Central memory CD8-positive, alpha-beta T cell (primary cell): ENCODE data around the gene OR2A2.

ENCODE experiments used
- ATAC-seq: fragments of 150-1000 bp; cut with Tn5 transposase; replicated peaks from 2 replicates; pipeline ENCODE4 v1.10.0; 2022; ENCODE audit warnings: mild to moderate bottlenecking, moderate FRiP score, moderate number of reproducible peaks; ENCODE audit not compliant: poor library complexity, severe bottlenecking; ENCODE audit errors: extremely low read depth
- DNase-seq, 2 donors: peaks; one replicate each; pipeline ENCODE4 v3.0.0; 2021; ENCODE audit warnings: low spot score in 2 of 2
- H3K27ac Mint-ChIP-seq: one replicate; pipeline ENCODE4 v1.8.0; 2022; ENCODE audit warnings: low read depth, mild to moderate bottlenecking, moderate library complexity, mixed read lengths
- H3K27me3 Mint-ChIP-seq: one replicate; pipeline ENCODE4 v1.8.0; 2022; ENCODE audit warnings: mixed read lengths
- H3K36me3 Mint-ChIP-seq: one replicate; pipeline ENCODE4 v1.8.0; 2022; ENCODE audit warnings: mild to moderate bottlenecking, moderate library complexity, mixed read lengths; ENCODE audit not compliant: insufficient read depth
- H3K4me1 Mint-ChIP-seq: one replicate; pipeline ENCODE4 v1.8.0; 2022; ENCODE audit warnings: mixed read lengths
- H3K4me3 Mint-ChIP-seq: one replicate; pipeline ENCODE4 v1.8.0; 2022; ENCODE audit warnings: mild to moderate bottlenecking, moderate library complexity, mixed read lengths
- H3K9me3 Mint-ChIP-seq: one replicate; pipeline ENCODE4 v1.8.0; 2022; ENCODE audit warnings: mixed read lengths

OR2A2 gene, protein sequence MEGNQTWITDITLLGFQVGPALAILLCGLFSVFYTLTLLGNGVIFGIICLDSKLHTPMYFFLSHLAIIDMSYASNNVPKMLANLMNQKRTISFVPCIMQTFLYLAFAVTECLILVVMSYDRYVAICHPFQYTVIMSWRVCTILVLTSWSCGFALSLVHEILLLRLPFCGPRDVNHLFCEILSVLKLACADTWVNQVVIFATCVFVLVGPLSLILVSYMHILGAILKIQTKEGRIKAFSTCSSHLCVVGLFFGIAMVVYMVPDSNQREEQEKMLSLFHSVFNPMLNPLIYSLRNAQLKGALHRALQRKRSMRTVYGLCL

DNA sequence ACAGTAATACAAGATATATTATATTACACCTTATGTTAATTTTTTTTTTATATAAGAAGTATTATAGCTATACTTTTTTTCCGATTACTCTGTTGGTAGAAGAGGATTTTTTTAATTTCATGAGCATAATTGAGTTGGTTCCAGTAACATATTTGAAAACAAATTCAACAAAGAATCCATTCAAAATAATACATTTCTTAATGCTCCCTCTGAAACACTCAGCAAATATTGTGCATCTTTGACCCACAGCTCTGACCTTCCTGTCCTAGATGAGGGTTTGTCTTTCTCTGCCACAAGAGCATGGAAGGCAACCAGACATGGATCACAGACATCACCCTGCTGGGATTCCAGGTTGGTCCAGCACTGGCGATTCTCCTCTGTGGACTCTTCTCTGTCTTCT lies at the start of gene OR2A2:
OR2A2 (plus strand) TSS at position 301 of the 400 bp plus-strand sequence; CDS start at position 301, 0 bp downstream.
- ATAC-seq (no peak), DNase-seq (no peak)
- peaks cover 2% of the 10 kb centered on the region for H3K36me3 Mint-ChIP-seq
- no peaks in the 10 kb centered on the region for H3K9me3 Mint-ChIP-seq
- no peak within 1 kb of the TSS for H3K27ac Mint-ChIP-seq
- no peaks in the 10 kb centered on the region for H3K4me1 Mint-ChIP-seq
- H3K4me3 Mint-ChIP-seq = no peak within 1 kb of the TSS
- peaks cover 62% of the 10 kb centered on the region for H3K27me3 Mint-ChIP-seq

DNA sequence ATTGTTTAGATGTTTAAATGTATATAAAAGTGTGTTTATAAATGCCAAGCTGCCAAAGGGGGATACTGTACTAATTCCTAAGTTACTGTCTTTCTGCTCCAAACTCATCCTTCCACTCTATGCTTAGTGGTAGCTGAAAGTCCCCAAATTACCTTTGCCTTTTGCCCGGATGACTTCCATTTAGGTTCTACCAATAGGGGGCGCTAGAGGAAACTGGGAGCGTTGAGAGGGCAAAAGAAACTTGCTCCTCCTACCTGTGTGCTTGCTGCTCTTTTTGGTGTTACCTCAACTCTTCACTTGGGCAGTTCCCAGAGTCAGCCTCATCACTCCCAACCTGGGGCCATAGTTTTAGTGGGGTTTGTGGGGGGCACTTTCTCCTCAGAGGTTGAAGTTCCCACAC lies 45.7 kb upstream of the OR2A2 start:
- ATAC-seq (no peak), DNase-seq (no peak)
- Mint-ChIP-seq H3K27me3 (peaks cover 83% of the 10 kb centered on the region), H3K4me1 (no peaks in the 10 kb centered on the region), H3K4me3 (no peak overlapping the region), H3K9me3 (peaks cover 5% of the 10 kb centered on the region), H3K27ac (no peak overlapping the region), H3K36me3 (no peaks in the 10 kb centered on the region)

DNA sequence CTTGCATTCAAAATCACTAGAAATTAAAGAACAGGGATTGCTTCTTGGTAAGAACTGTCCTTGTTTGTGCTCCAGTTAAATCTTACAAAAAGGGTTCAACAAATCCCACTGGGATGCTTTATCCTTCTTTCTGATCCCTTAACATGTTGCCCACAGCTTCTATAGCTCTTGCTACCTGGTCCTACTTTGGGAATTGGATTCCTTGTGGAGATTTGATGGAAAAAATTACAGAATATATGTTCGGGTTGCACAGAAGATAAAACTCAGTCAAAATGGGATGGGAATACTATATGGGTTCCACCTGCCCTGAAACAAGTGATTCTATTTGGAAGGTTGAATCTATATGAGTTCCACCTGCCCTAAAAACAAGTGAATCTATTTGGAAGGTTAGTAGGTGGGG lies 39.9 kb upstream of the OR2A2 start, which contains the start of gene OR2A25:
OR2A25 (plus strand) TSS at position 301 of the 400 bp plus-strand sequence. CDS start 4,409 bp downstream, outside the sequence.
- Mint-ChIP-seq H3K36me3 (no peaks in the 10 kb centered on the region), H3K4me1 (no peaks in the 10 kb centered on the region), H3K27me3 (peaks cover 48% of the 10 kb centered on the region), H3K9me3 (no peaks in the 10 kb centered on the region), H3K4me3 (no peak within 1 kb of the TSS), H3K27ac (no peak within 1 kb of the TSS)
- ATAC-seq (no peak), DNase-seq (no peak)

DNA sequence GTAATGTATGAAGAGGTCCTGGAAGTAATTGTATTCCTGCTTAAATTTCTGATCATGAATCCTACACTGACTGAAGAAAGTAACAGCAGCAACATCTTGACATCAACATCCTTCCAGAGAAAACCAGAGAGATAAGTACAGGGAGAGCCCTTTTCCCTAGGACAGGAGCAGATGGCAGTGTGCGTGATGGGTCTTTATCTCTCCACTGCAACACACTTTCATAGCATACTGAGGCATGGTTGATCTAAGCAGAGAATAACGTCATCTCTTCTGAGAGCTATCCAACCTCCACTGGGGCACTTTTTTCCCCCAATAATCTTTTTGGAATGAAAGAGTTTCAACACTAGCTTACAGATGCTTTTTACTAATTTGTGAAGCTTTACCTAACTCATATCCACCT lies 39.4 kb upstream of the OR2A2 start:
- H3K36me3 Mint-ChIP-seq = no peaks in the 10 kb centered on the region
- ATAC-seq (no peak), DNase-seq (no peak)
- H3K27me3 Mint-ChIP-seq = peaks cover 50% of the 10 kb centered on the region
- no peaks in the 10 kb centered on the region for H3K9me3 Mint-ChIP-seq
- H3K27ac Mint-ChIP-seq = no peak overlapping the region
- no peak overlapping the region for H3K4me3 Mint-ChIP-seq
- no peaks in the 10 kb centered on the region for H3K4me1 Mint-ChIP-seq

DNA sequence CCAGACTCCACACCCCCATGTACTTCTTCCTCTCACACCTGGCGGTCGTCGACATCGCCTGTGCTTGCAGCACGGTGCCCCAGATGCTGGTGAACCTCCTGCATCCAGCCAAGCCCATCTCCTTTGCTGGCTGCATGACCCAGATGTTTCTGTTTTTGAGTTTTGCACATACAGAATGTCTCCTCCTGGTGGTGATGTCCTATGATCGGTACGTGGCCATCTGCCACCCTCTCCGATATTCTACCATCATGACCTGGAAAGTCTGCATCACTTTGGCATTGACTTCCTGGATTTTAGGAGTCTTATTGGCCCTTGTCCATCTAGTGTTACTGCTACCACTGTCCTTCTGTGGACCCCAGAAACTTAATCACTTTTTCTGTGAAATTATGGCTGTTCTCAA lies 35.0 kb upstream of the OR2A2 start:
- DNase-seq (no peak), ATAC-seq (no peak)
- no peak overlapping the region for H3K4me3 Mint-ChIP-seq
- no peak overlapping the region for H3K27ac Mint-ChIP-seq
- H3K27me3 Mint-ChIP-seq = peaks cover 29% of the 10 kb centered on the region
- no peaks in the 10 kb centered on the region for H3K36me3 Mint-ChIP-seq
- no peaks in the 10 kb centered on the region for H3K9me3 Mint-ChIP-seq
- H3K4me1 Mint-ChIP-seq = no peaks in the 10 kb centered on the region

DNA sequence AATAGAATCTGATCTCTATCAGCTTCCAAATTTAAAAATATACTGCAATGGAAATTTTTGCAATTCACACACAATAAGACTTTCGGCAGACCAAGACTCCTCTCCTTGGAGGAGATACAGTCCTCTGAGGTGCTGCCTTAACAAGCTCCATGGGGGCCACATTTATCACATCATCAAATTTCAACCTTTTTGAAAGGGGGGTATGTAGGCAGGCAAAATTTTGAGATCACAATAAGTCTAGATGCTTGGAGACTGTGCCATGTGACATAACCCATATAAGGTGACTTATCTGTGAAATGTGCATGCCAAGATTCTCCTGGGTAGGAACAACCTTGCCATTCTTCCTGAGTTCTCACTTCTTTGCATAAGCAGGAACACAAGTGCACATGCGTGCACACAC lies 23.4 kb upstream of the OR2A2 start, which contains the start of gene OR2A12:
OR2A12 (plus strand) TSS at position 301 of the 400 bp plus-strand sequence. CDS start 8,830 bp downstream, outside the sequence.
- DNase-seq (no peak), ATAC-seq (no peak)
- Mint-ChIP-seq H3K4me1 (no peaks in the 10 kb centered on the region), H3K36me3 (peaks cover 2% of the 10 kb centered on the region), H3K4me3 (no peak within 1 kb of the TSS), H3K27me3 (peaks cover 14% of the 10 kb centered on the region), H3K27ac (no peak within 1 kb of the TSS), H3K9me3 (no peaks in the 10 kb centered on the region)

DNA sequence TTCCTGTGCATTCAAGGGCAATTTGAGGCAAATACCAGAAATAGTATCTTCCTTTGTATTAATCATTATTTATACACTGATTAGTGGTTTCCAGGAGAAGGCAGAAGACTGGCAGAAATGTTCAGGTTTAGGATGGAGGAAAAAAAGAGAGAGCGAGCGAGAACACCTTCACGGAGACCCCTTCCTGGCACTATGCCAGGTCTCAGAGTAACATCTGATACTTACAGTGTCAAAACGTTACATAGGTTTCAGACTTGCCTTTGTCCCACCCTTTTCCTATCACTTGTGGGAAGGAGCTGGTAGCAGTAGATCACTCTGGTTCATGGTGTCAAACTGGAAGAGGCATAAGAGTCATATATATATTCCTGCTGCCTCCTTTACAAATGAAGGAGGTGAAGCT lies 22.7 kb upstream of the OR2A2 start:
- no peaks in the 10 kb centered on the region for H3K4me1 Mint-ChIP-seq
- no peak overlapping the region for H3K4me3 Mint-ChIP-seq
- DNase-seq (no peak), ATAC-seq (no peak)
- H3K27ac Mint-ChIP-seq = no peak overlapping the region
- H3K36me3 Mint-ChIP-seq = no peaks in the 10 kb centered on the region
- peaks cover 11% of the 10 kb centered on the region for H3K27me3 Mint-ChIP-seq
- no peaks in the 10 kb centered on the region for H3K9me3 Mint-ChIP-seq

DNA sequence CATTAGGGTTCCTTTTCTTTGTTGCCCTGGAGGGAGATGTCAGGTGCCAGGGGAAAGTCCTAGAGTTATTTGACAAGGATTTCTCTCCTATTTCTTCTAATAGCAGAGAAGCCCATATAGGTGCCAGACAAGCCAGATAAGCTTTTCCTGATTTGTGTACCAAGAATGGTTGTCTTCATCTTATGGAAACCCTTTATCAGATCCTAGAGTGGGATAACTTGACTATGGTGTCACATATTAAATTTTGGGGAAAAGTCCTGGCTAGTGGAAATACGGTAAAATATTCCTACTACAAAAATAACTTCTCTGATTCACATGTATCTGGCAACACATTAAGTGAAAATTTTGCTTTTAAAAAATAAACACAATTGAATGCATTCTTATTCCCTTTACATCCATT lies 22.2 kb upstream of the OR2A2 start:
- no peaks in the 10 kb centered on the region for H3K9me3 Mint-ChIP-seq
- DNase-seq (no peak), ATAC-seq (no peak)
- no peak overlapping the region for H3K27ac Mint-ChIP-seq
- H3K4me1 Mint-ChIP-seq = no peaks in the 10 kb centered on the region
- no peak overlapping the region for H3K4me3 Mint-ChIP-seq
- H3K27me3 Mint-ChIP-seq = peaks cover 6% of the 10 kb centered on the region
- H3K36me3 Mint-ChIP-seq = no peaks in the 10 kb centered on the region

DNA sequence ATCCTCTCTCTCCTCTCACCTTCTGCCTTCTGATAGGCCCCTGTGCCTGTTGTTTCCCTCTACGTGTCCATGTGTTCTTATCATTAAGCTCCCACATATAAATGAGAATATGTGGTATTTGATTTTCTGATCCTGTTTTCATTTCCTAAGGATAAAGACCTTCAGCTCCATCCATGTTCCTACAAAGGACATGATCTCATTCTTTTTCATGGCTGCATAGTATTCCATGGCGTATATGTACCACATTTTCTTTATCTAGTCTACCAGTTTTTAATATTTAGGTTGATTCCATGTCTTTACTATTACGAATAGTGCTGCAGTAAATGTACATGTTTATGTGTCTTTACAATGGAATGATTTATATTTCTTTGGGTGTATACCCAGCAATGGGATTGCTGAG lies 18.7 kb upstream of the OR2A2 start:
- Mint-ChIP-seq H3K27ac (no peak overlapping the region), H3K4me1 (no peaks in the 10 kb centered on the region), H3K9me3 (no peaks in the 10 kb centered on the region), H3K27me3 (no peaks in the 10 kb centered on the region), H3K4me3 (no peak overlapping the region), H3K36me3 (no peaks in the 10 kb centered on the region)
- ATAC-seq (no peak), DNase-seq (no peak)

DNA sequence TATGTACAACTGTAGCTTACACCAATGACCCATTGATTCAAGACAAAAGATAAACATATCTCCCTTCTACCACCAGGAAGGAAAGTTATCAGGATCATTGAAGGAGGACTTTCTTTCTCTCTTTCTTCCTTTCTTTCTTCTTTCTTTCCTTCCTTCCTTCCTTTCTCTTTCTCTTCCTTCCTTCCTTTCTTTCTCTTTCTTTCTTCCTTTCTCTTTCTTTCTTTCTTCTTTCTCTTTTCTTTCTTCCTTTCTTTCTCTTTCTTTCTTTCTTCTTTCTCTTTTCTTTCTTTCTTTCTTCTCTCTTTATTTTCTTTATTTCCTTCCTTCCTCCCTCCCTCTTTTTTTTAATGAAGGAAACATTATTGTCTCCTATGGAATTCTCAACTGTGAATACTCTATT lies 10.6 kb upstream of the OR2A2 start:
- Mint-ChIP-seq H3K4me1 (no peaks in the 10 kb centered on the region), H3K9me3 (no peaks in the 10 kb centered on the region), H3K27me3 (peaks cover 60% of the 10 kb centered on the region), H3K36me3 (no peaks in the 10 kb centered on the region), H3K27ac (no peak overlapping the region), H3K4me3 (no peak overlapping the region)
- DNase-seq (no peak), ATAC-seq (no peak)

DNA sequence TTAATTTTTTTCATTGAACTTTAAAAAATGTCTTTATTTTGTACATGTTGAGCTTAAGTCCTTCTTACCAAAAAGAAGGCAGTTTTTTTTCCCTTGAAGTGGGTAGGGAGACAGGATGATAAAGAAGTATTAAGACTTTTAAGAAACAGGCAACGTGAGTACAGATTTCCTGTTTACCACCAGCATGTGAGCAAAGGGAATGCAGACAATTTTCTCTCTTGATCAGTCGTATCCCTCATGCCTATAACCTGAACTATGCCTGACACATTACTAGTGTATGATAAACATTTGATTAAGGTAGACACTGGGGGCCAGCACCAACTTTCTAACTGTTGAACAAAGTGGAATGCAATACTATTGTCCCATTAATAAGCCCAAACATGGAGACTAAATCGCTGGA lies 8.8 kb upstream of the OR2A2 start:
- DNase-seq (no peak), ATAC-seq (no peak)
- peaks cover 60% of the 10 kb centered on the region for H3K27me3 Mint-ChIP-seq
- no peaks in the 10 kb centered on the region for H3K9me3 Mint-ChIP-seq
- no peaks in the 10 kb centered on the region for H3K36me3 Mint-ChIP-seq
- no peaks in the 10 kb centered on the region for H3K4me1 Mint-ChIP-seq
- no peak overlapping the region for H3K4me3 Mint-ChIP-seq
- no peak overlapping the region for H3K27ac Mint-ChIP-seq

DNA sequence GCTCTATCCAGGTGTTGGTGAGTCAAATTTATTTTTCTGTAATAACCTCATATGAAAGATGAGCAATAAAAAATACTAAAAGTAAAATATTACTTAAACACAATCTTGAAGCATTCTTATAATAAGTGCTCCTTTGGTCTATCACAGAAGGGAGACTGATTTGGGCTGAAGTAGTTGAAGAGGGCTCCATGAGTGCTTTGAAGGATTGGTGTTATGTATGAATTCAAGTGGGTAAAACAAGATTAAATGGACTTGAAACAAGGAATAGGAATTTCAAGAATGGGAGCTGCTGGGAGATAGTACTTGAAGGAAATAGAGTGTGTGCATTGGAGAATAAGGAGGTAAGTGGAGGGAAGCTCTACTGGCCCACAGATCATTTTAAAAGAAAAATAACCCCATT lies 7.3 kb upstream of the OR2A2 start:
- no peaks in the 10 kb centered on the region for H3K9me3 Mint-ChIP-seq
- H3K36me3 Mint-ChIP-seq = no peaks in the 10 kb centered on the region
- no peaks in the 10 kb centered on the region for H3K4me1 Mint-ChIP-seq
- H3K4me3 Mint-ChIP-seq = no peak overlapping the region
- H3K27ac Mint-ChIP-seq = no peak overlapping the region
- peaks cover 51% of the 10 kb centered on the region for H3K27me3 Mint-ChIP-seq
- no peak for DNase-seq
- no peak for ATAC-seq

DNA sequence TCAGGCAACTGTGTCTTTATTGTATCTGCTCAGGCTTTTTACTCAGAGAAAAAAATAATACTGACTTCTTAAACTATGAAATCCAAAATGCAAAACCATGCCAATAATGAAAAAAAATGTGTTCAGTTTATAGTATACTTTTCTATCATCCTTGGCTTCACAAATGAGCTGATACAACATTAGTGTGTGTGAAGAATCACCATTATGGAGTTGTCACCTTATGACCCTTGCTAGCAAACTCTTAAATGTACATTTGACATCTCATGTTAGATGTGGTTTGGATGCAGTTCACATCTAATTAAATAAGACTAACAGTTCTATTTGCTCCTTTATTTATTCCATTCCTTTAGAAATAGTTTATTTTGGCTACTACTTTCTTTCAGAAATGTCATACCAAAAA lies 4.2 kb upstream of the OR2A2 start:
- Mint-ChIP-seq H3K9me3 (no peaks in the 10 kb centered on the region), H3K27me3 (peaks cover 50% of the 10 kb centered on the region), H3K27ac (no peak overlapping the region), H3K4me3 (no peak overlapping the region), H3K4me1 (no peaks in the 10 kb centered on the region), H3K36me3 (no peaks in the 10 kb centered on the region)
- no peak for DNase-seq
- ATAC-seq = no peak
